K562 (cell line): ENCODE data around the gene HERC3. TPM values are rescaled to one million over a fixed set of nuclear protein-coding genes. Genes with fewer than 3 reads are reported as not detected.
A peak's percentile ranks its signal among the peaks of the same experiment; 100 is the strongest.

ENCODE experiments used
- HNRNPH1 ChIP-seq: fragments of 200-400 bp; formaldehyde crosslinking; optimal IDR thresholded peaks from 2 replicates; pipeline ENCODE3; 2017; ENCODE audit warnings: low read depth, mild to moderate bottlenecking, low read length, moderate library complexity
- ILF3 ChIP-seq: fragments of 450-650 bp; IDR thresholded peaks from 2 replicates; pipeline ENCODE4 v1.6.1; 2018; ENCODE audit warnings: antibody characterized with exemption, mild to moderate bottlenecking, moderate library complexity, borderline replicate concordance
- NFRKB ChIP-seq: fragments of 450-650 bp; IDR thresholded peaks from 2 replicates; pipeline ENCODE4 v1.6.1; 2016; ENCODE audit warnings: low read depth
- RCOR1 ChIP-seq, 2 experiments: IDR thresholded peaks; 2 replicates each; pipeline ENCODE4 v1.6.1; 2012; ENCODE audit warnings: low read depth in 2 of 2, low read length in 2 of 2, borderline replicate concordance in 1 of 2, improper control_type of control experiment in 1 of 2
- STAG1 ChIP-seq: sonication (generic); formaldehyde crosslinking; IDR thresholded peaks from 2 replicates; pipeline ENCODE4 v1.5.0; 2020; ENCODE audit warnings: missing genetic modification reagents, borderline replicate concordance
- polyA plus RNA-seq, 8 experiments: library from polyadenylated mRNA; depleted of rRNA in 4 of 8; stranded (reverse) in 5 of 8; unstranded in 3 of 8; fragments of >200 nt; fragmentation: Nextera tagmentation in 2 of 8; fragmentation: Illumina TruSeq in 1 of 8; extraction: Ambion mirVana in 2 of 8; extraction: Trizol in 1 of 8; gene quantifications; 2 replicates each; pipeline versions ENCODE4 v1.2.1 to v1.2.3, GENCODE V29; 2011 to 2014; ENCODE audit warnings: inconsistent platforms in 1 of 8, missing spikeins in 1 of 8
- total RNA-seq, 7 experiments: library from RNA; depleted of rRNA in 6 of 7; stranded (reverse); fragments of >200 nt in 6 of 7; fragmentation: Illumina TruSeq in 2 of 7; extraction: Trizol in 2 of 7; gene quantifications; 2 replicates each; pipeline versions ENCODE4 v1.2.1 to v1.2.3, GENCODE V29; 2011 to 2021; ENCODE audit warnings: low replicate concordance in 1 of 7
- TF ChIP-seq, protein P1 (sequence below), 3 experiments: IDR thresholded peaks in 2 of 3; conservative IDR thresholded peaks in 1 of 3; 2 replicates each; pipeline ENCODE4 v1.5.1; 2011 to 2012; ENCODE audit warnings: low read length in 3 of 3, mild to moderate bottlenecking in 3 of 3, control low read depth in 2 of 3, improper control_type of control experiment in 1 of 3, inconsistent platforms in 1 of 3, low read depth in 1 of 3, mixed read lengths in 1 of 3, moderate library complexity in 1 of 3; ENCODE audit not compliant: insufficient read depth in 2 of 3
- TF ChIP-seq, protein P2 (sequence below): sonication (generic); formaldehyde crosslinking; IDR thresholded peaks from 2 replicates; pipeline ENCODE4 v1.8.0; 2022; ENCODE audit warnings: mild to moderate bottlenecking, missing genetic modification reagents
- TF ChIP-seq, protein P3 (sequence below): fragments of 450-650 bp; IDR thresholded peaks from 2 replicates; pipeline ENCODE4 v1.6.1; 2016; ENCODE audit warnings: low read depth
- TF ChIP-seq, protein P4 (sequence below): fragments of 250-450 bp; sonication (Bioruptor Pico); IDR thresholded peaks from 2 replicates; pipeline ENCODE4 v1.8.0; 2021; ENCODE audit warnings: borderline replicate concordance, mild to moderate bottlenecking, moderate library complexity; ENCODE audit not compliant: poor library complexity, severe bottlenecking

Gene HERC3
- total and polyA plus RNA-seq, 9 of the 15 experiments (the other 6 are each of a cell fraction or from before 2014, with no cell fraction given) = 1.8 to 13.1 (median 7.6) TPM

DNA sequence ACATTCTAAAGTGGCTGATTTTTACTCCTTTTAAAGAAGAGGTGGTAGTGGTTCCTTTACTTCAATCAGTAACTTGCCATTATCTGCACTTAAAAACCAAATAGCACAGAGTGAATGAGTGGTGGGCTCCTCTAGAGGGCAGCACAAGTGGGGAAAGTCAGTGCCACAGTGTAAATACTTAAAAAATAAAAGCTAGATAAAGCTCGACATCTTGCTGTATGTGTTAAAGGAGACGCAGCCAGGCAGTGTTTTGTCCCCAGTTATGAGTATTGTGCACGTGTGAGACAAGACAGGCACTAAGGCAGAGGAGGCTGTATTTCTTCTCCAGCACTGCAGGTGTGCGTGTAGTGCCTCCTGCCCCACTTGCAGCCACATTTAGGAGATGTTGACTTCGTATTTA is 80.7 kb downstream of the HERC3 start (continued):
- TF ChIP-seq, protein P1, sequence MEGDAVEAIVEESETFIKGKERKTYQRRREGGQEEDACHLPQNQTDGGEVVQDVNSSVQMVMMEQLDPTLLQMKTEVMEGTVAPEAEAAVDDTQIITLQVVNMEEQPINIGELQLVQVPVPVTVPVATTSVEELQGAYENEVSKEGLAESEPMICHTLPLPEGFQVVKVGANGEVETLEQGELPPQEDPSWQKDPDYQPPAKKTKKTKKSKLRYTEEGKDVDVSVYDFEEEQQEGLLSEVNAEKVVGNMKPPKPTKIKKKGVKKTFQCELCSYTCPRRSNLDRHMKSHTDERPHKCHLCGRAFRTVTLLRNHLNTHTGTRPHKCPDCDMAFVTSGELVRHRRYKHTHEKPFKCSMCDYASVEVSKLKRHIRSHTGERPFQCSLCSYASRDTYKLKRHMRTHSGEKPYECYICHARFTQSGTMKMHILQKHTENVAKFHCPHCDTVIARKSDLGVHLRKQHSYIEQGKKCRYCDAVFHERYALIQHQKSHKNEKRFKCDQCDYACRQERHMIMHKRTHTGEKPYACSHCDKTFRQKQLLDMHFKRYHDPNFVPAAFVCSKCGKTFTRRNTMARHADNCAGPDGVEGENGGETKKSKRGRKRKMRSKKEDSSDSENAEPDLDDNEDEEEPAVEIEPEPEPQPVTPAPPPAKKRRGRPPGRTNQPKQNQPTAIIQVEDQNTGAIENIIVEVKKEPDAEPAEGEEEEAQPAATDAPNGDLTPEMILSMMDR (IDR thresholded peaks at IDR 0.05 in 2 of 3, conservative IDR thresholded peaks at IDR 0.05 in 1 of 3; ENCODE audit: insufficient read depth in 2 of 3, low read depth in 1 of 3, low read length in 3 of 3) = peak; percentile 44 to 74 (median 73)
- TF ChIP-seq HNRNPH1 (no peak), NFRKB (no peak), STAG1 (CRISPR knock-in tag) (no peak), ILF3 (no peak), RCOR1 (IDR thresholded peaks at IDR 0.05; ENCODE audit: borderline replicate concordance in 1 of 2, low read depth in 2 of 2, low read length in 2 of 2) (no peak)
- TF ChIP-seq, protein P2, sequence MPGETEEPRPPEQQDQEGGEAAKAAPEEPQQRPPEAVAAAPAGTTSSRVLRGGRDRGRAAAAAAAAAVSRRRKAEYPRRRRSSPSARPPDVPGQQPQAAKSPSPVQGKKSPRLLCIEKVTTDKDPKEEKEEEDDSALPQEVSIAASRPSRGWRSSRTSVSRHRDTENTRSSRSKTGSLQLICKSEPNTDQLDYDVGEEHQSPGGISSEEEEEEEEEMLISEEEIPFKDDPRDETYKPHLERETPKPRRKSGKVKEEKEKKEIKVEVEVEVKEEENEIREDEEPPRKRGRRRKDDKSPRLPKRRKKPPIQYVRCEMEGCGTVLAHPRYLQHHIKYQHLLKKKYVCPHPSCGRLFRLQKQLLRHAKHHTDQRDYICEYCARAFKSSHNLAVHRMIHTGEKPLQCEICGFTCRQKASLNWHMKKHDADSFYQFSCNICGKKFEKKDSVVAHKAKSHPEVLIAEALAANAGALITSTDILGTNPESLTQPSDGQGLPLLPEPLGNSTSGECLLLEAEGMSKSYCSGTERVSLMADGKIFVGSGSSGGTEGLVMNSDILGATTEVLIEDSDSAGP = peak; percentile 81
- TF ChIP-seq, protein P3, sequence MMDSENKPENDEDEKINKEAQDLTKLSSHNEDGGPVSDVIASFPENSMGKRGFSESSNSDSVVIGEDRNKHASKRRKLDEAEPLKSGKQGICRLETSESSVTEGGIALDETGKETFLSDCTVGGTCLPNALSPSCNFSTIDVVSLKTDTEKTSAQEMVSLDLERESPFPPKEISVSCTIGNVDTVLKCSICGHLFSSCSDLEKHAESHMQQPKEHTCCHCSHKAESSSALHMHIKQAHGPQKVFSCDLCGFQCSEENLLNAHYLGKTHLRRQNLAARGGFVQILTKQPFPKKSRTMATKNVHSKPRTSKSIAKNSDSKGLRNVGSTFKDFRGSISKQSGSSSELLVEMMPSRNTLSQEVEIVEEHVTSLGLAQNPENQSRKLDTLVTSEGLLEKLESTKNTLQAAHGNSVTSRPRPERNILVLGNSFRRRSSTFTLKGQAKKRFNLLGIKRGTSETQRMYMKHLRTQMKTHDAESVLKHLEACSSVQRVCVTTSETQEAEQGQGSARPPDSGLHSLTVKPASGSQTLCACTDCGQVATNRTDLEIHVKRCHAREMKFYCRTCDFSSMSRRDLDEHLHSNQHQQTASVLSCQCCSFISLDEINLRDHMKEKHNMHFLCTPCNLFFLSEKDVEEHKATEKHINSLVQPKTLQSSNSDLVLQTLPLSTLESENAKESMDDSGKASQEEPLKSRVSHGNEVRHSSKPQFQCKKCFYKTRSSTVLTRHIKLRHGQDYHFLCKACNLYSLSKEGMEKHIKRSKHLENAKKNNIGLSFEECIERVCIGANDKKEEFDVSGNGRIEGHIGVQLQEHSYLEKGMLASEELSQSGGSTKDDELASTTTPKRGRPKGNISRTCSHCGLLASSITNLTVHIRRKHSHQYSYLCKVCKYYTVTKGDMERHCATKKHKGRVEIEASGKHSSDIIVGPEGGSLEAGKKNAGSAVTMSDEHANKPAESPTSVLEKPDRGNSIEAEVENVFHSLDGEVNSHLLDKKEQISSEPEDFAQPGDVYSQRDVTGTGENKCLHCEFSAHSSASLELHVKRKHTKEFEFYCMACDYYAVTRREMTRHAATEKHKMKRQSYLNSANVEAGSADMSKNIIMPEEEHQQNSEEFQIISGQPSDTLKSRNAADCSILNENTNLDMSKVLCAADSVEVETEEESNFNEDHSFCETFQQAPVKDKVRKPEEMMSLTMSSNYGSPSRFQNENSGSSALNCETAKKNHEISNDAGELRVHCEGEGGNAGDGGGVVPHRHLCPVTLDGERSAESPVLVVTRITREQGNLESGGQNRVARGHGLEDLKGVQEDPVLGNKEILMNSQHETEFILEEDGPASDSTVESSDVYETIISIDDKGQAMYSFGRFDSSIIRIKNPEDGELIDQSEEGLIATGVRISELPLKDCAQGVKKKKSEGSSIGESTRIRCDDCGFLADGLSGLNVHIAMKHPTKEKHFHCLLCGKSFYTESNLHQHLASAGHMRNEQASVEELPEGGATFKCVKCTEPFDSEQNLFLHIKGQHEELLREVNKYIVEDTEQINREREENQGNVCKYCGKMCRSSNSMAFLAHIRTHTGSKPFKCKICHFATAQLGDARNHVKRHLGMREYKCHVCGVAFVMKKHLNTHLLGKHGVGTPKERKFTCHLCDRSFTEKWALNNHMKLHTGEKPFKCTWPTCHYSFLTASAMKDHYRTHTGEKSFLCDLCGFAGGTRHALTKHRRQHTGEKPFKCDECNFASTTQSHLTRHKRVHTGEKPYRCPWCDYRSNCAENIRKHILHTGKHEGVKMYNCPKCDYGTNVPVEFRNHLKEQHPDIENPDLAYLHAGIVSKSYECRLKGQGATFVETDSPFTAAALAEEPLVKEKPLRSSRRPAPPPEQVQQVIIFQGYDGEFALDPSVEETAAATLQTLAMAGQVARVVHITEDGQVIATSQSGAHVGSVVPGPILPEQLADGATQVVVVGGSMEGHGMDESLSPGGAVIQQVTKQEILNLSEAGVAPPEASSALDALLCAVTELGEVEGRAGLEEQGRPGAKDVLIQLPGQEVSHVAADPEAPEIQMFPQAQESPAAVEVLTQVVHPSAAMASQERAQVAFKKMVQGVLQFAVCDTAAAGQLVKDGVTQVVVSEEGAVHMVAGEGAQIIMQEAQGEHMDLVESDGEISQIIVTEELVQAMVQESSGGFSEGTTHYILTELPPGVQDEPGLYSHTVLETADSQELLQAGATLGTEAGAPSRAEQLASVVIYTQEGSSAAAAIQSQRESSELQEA = no peak
- TF ChIP-seq, protein P4, sequence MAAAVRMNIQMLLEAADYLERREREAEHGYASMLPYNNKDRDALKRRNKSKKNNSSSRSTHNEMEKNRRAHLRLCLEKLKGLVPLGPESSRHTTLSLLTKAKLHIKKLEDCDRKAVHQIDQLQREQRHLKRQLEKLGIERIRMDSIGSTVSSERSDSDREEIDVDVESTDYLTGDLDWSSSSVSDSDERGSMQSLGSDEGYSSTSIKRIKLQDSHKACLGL (CRISPR knock-in tag) = no peak
